Measurements from ENCODE around the gene PAK6.

GRCh38 chr15:40295877-40296560 is 57.2 kb downstream of the PAK6 start:
- TF ChIP-seq EZH2phosphoT487 (IDR thresholded peaks at IDR 0.05; ENCODE audit: unreplicated experiment) (no peak), EZH2 (IDR thresholded peaks at IDR 0.05; ENCODE audit: low read depth, unreplicated experiment) (no peak), POLR2AphosphoS5 (IDR thresholded peaks at IDR 0.05; ENCODE audit: low read depth) (no peak)
- TF ChIP-seq, protein P1, sequence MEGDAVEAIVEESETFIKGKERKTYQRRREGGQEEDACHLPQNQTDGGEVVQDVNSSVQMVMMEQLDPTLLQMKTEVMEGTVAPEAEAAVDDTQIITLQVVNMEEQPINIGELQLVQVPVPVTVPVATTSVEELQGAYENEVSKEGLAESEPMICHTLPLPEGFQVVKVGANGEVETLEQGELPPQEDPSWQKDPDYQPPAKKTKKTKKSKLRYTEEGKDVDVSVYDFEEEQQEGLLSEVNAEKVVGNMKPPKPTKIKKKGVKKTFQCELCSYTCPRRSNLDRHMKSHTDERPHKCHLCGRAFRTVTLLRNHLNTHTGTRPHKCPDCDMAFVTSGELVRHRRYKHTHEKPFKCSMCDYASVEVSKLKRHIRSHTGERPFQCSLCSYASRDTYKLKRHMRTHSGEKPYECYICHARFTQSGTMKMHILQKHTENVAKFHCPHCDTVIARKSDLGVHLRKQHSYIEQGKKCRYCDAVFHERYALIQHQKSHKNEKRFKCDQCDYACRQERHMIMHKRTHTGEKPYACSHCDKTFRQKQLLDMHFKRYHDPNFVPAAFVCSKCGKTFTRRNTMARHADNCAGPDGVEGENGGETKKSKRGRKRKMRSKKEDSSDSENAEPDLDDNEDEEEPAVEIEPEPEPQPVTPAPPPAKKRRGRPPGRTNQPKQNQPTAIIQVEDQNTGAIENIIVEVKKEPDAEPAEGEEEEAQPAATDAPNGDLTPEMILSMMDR (conservative IDR thresholded peaks at IDR 0.05; ENCODE audit: low read depth in 2 of 2) = no peak

Measured in GM23338 (cell line).